Measurements from ENCODE around the gene UAP1L1. TPM values are rescaled to one million over a fixed set of nuclear protein-coding genes. Genes with fewer than 3 reads are reported as not detected.
A peak's percentile ranks its signal among the peaks of the same experiment; 100 is the strongest.

Gene UAP1L1
- total and polyA plus RNA-seq, 9 of the 15 experiments (the other 6 are each of a cell fraction or from before 2014, with no cell fraction given), result 0.20 to 8.6 (median 3.7) TPM

- TF ChIP-seq ZNF518B (CRISPR knock-in tag; IDR thresholded peaks at IDR 0.05) (no peak), ZNF583 (CRISPR knock-in tag; IDR thresholded peaks at IDR 0.05) (0 out of 2 replicates have a peak, but pooled peaks have one; percentile 15), ZNF830 (CRISPR knock-in tag; IDR thresholded peaks at IDR 0.05) (no peak), MEF2D (tag; conservative IDR thresholded peaks at IDR 0.05; ENCODE audit: low read depth) (no peak), CTCF (IDR thresholded peaks at IDR 0.05 in 2 of 3, conservative IDR thresholded peaks at IDR 0.05 in 1 of 3; ENCODE audit: insufficient read depth in 2 of 3, low read depth in 1 of 3, low read length in 3 of 3) (0 out of 6 replicates have a peak, but pooled peaks of 1 of the 3 experiments have one; percentile 4), ETS1 (conservative IDR thresholded peaks at IDR 0.05; ENCODE audit: control insufficient read depth, low read depth, low read length) (no peak), ZNF41 (CRISPR knock-in tag; conservative IDR thresholded peaks at IDR 0.05) (no peak), EZH2 (IDR thresholded peaks at IDR 0.05; ENCODE audit: borderline replicate concordance, low read depth, low read length) (no peak), SFPQ (IDR thresholded peaks at IDR 0.05; ENCODE audit: low read depth, low read length) (no peak), HDAC6 (IDR thresholded peaks at IDR 0.05; ENCODE audit: low read depth, low read length) (no peak), CCAR2 (IDR thresholded peaks at IDR 0.05; ENCODE audit: low read depth, low read length) (no peak), FIP1L1 (IDR thresholded peaks at IDR 0.05; ENCODE audit: low read depth, low read length, poor library complexity, severe bottlenecking) (peak; percentile 34), IRF2 (CRISPR knock-in tag; IDR thresholded peaks at IDR 0.05) (no peak), NFRKB (IDR thresholded peaks at IDR 0.05; ENCODE audit: low read depth) (no peak), ZNF232 (CRISPR knock-in tag; IDR thresholded peaks at IDR 0.05) (no peak), ZNF263 (CRISPR knock-in tag; IDR thresholded peaks at IDR 0.05; ENCODE audit: borderline replicate concordance) (no peak; the same call in 1 of the 2 replicates), CHD4 (IDR thresholded peaks at IDR 0.05; ENCODE audit: insufficient read depth, insufficient replicate concordance, low read depth, low read length, poor library complexity, severe bottlenecking) (no peak), CEBPB (tag; IDR thresholded peaks at IDR 0.05) (no peak), CBX2 (IDR thresholded peaks at IDR 0.05; ENCODE audit: insufficient read depth, low read length, poor library complexity, severe bottlenecking) (no peak)
These were observed 38.2 kb downstream of the UAP1L1 start (continued) for GRCh38 chr9:137115394-137116026.

All from K562 (cell line).